K562 (cell line): Measurements from ENCODE around the gene SKOR1. TPM values are rescaled to one million over a fixed set of nuclear protein-coding genes. Genes with fewer than 3 reads are reported as not detected.

Source experiments
- FOXM1 ChIP-seq, 2 experiments: fragments of 450-650 bp in 1 of 2; sonication (generic) in 1 of 2; formaldehyde crosslinking in 1 of 2; IDR thresholded peaks; 2 replicates each; pipeline versions ENCODE4 v1.6.1 to v1.9.0; 2017 to 2022; ENCODE audit warnings: low read depth in 2 of 2, mild to moderate bottlenecking in 2 of 2, missing genetic modification reagents in 1 of 2, moderate library complexity in 1 of 2
- HIVEP1 ChIP-seq: fragments of 250-450 bp; sonication (Bioruptor Pico); IDR thresholded peaks from 2 replicates; pipeline ENCODE4 v1.4.0; 2020; ENCODE audit warnings: mild to moderate bottlenecking
- ILK ChIP-seq: fragments of 450-650 bp; IDR thresholded peaks from 2 replicates; pipeline ENCODE4 v1.6.1; 2016; ENCODE audit warnings: missing genetic modification characterization, low read depth, mild to moderate bottlenecking, missing compliant biosample characterization, moderate library complexity, borderline replicate concordance
- MYBL2 ChIP-seq, 2 experiments: fragments of 450-650 bp in 1 of 2; sonication (generic) in 1 of 2; formaldehyde crosslinking in 1 of 2; IDR thresholded peaks; 2 replicates each; pipeline versions ENCODE4 v1.6.1 to v1.8.1; 2017 to 2022; ENCODE audit warnings: borderline replicate concordance in 1 of 2, inconsistent platforms in 1 of 2, low read depth in 1 of 2, mild to moderate bottlenecking in 1 of 2, missing genetic modification reagents in 1 of 2, moderate library complexity in 1 of 2
- PHF8 ChIP-seq: fragments of 200-600 bp; sonication (generic); IDR thresholded peaks from 2 replicates; pipeline ENCODE4 v1.6.1; 2012; ENCODE audit warnings: mixed run types, mild to moderate bottlenecking, inconsistent platforms, low read length, moderate library complexity, borderline replicate concordance
- RBM34 ChIP-seq: fragments of 200-400 bp; formaldehyde crosslinking; IDR thresholded peaks from 2 replicates; pipeline ENCODE4 v1.6.1; 2018; ENCODE audit warnings: low read length, borderline replicate concordance; ENCODE audit not compliant: insufficient read depth
- SRSF7 ChIP-seq: fragments of 200-400 bp; formaldehyde crosslinking; optimal IDR thresholded peaks from 2 replicates; pipeline ENCODE3; 2017; ENCODE audit warnings: mild to moderate bottlenecking, low read depth, low read length
- ZEB2 ChIP-seq: fragments of 450-650 bp; IDR thresholded peaks from 2 replicates; pipeline ENCODE4 v1.6.1; 2016
- ZNF740 ChIP-seq, 3 experiments: fragments of 200-800 bp in 1 of 3; sonication (Bioruptor generic) in 1 of 3; sonication (generic) in 1 of 3; formaldehyde crosslinking in 1 of 3; IDR thresholded peaks; 2 replicates each; pipeline versions ENCODE4 v1.6.1 to v1.8.0; 2016 to 2022; ENCODE audit warnings: mild to moderate bottlenecking in 2 of 3, missing compliant biosample characterization in 2 of 3, missing genetic modification characterization in 2 of 3, missing genetic modification reagents in 1 of 3
- ZNF75A ChIP-seq: fragments of 450-650 bp; formaldehyde crosslinking; IDR thresholded peaks from 2 replicates; pipeline ENCODE4 v1.4.0; 2020; ENCODE audit warnings: mild to moderate bottlenecking
- ZNF780A ChIP-seq: fragments of 250-450 bp; sonication (Bioruptor Pico); IDR thresholded peaks from 2 replicates; pipeline ENCODE4 v1.5.0; 2021; ENCODE audit warnings: mild to moderate bottlenecking
- polyA plus RNA-seq, 8 experiments: library from polyadenylated mRNA; depleted of rRNA in 4 of 8; stranded (reverse) in 5 of 8; unstranded in 3 of 8; fragments of >200 nt; fragmentation: Nextera tagmentation in 2 of 8; fragmentation: Illumina TruSeq in 1 of 8; extraction: Ambion mirVana in 2 of 8; extraction: Trizol in 1 of 8; gene quantifications; 2 replicates each; pipeline versions ENCODE4 v1.2.1 to v1.2.3, GENCODE V29; 2011 to 2014; ENCODE audit warnings: inconsistent platforms in 1 of 8, missing spikeins in 1 of 8
- total RNA-seq, 7 experiments: library from RNA; depleted of rRNA in 6 of 7; stranded (reverse); fragments of >200 nt in 6 of 7; fragmentation: Illumina TruSeq in 2 of 7; extraction: Trizol in 2 of 7; gene quantifications; 2 replicates each; pipeline versions ENCODE4 v1.2.1 to v1.2.3, GENCODE V29; 2011 to 2021; ENCODE audit warnings: low replicate concordance in 1 of 7
- TF ChIP-seq, protein P1 (sequence below), 2 experiments: fragments of 450-650 bp; formaldehyde crosslinking in 1 of 2; IDR thresholded peaks; 2 replicates each; pipeline versions ENCODE4 v1.4.0 to v1.6.1; 2014 to 2020; ENCODE audit warnings: mild to moderate bottlenecking in 2 of 2, borderline replicate concordance in 1 of 2, low read depth in 1 of 2
- TF ChIP-seq, protein P2 (sequence below): sonication (generic); formaldehyde crosslinking; IDR thresholded peaks from 2 replicates; pipeline ENCODE4 v1.8.0; 2022; ENCODE audit warnings: missing genetic modification reagents, mild to moderate bottlenecking, borderline replicate concordance

SKOR1 gene
- total and polyA plus RNA-seq, 9 of the 15 experiments (the other 6 are each of a cell fraction or from before 2014, with no cell fraction given), result 0.04 to 0.41 (median 0.09) TPM; not detected in 3

GRCh38 chr15:67839929-67840748, 14.8 kb downstream of the SKOR1 start, which contains the start of gene RNU6-1 (continued):
- no peak for TF ChIP-seq MYBL2 (IDR thresholded peaks at IDR 0.05; ENCODE audit: low read depth)
- no peak for TF ChIP-seq MYBL2 (CRISPR knock-in tag; IDR thresholded peaks at IDR 0.05; ENCODE audit: borderline replicate concordance)
- TF ChIP-seq FOXM1 (IDR thresholded peaks at IDR 0.05; ENCODE audit: low read depth), result peak; percentile 53
- no peak for TF ChIP-seq FOXM1 (CRISPR knock-in tag; IDR thresholded peaks at IDR 0.05; ENCODE audit: low read depth)
- no peak for TF ChIP-seq ZNF740 (CRISPR knock-in tag; IDR thresholded peaks at IDR 0.05)
- no peak for TF ChIP-seq ZNF740 (tag; IDR thresholded peaks at IDR 0.05)
- TF ChIP-seq RBM34, result no peak
- no peak for TF ChIP-seq ILK (tag)
- TF ChIP-seq ZNF780A (CRISPR knock-in tag), result 0 out of 2 replicates have a peak, but pooled peaks have one; percentile 36
- TF ChIP-seq PHF8, result peak; percentile 88
- TF ChIP-seq SRSF7, result no peak
- TF ChIP-seq HIVEP1 (CRISPR knock-in tag), result no peak
- TF ChIP-seq, protein P1, sequence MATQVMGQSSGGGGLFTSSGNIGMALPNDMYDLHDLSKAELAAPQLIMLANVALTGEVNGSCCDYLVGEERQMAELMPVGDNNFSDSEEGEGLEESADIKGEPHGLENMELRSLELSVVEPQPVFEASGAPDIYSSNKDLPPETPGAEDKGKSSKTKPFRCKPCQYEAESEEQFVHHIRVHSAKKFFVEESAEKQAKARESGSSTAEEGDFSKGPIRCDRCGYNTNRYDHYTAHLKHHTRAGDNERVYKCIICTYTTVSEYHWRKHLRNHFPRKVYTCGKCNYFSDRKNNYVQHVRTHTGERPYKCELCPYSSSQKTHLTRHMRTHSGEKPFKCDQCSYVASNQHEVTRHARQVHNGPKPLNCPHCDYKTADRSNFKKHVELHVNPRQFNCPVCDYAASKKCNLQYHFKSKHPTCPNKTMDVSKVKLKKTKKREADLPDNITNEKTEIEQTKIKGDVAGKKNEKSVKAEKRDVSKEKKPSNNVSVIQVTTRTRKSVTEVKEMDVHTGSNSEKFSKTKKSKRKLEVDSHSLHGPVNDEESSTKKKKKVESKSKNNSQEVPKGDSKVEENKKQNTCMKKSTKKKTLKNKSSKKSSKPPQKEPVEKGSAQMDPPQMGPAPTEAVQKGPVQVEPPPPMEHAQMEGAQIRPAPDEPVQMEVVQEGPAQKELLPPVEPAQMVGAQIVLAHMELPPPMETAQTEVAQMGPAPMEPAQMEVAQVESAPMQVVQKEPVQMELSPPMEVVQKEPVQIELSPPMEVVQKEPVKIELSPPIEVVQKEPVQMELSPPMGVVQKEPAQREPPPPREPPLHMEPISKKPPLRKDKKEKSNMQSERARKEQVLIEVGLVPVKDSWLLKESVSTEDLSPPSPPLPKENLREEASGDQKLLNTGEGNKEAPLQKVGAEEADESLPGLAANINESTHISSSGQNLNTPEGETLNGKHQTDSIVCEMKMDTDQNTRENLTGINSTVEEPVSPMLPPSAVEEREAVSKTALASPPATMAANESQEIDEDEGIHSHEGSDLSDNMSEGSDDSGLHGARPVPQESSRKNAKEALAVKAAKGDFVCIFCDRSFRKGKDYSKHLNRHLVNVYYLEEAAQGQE (IDR thresholded peaks at IDR 0.05; ENCODE audit: borderline replicate concordance), result peak; percentile 85
- TF ChIP-seq, protein P1 (CRISPR knock-in tag; IDR thresholded peaks at IDR 0.05; ENCODE audit: low read depth), result peak; percentile 77
- TF ChIP-seq, protein P2, sequence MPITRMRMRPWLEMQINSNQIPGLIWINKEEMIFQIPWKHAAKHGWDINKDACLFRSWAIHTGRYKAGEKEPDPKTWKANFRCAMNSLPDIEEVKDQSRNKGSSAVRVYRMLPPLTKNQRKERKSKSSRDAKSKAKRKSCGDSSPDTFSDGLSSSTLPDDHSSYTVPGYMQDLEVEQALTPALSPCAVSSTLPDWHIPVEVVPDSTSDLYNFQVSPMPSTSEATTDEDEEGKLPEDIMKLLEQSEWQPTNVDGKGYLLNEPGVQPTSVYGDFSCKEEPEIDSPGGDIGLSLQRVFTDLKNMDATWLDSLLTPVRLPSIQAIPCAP (CRISPR knock-in tag), result no peak
- TF ChIP-seq ZEB2, result no peak
- TF ChIP-seq ZNF75A, result no peak
